MCF 10A (cell line): ENCODE data around the gene EXOC7. TPM values are rescaled to one million over a fixed set of nuclear protein-coding genes. Genes with fewer than 3 reads are reported as not detected.

Experiments used
- BruUV-seq: library from RNA; stranded (reverse); fragments of 400-500 nt; replicated peaks from 2 replicates; lab custom pipeline; 2021; lab: Mats Ljungman, UMichigan
- CTCF ChIA-PET: fragments of 300-600 bp; sonication (Branson Sonifier 250); formaldehyde crosslinking; extraction: SDS; loops from one replicate; lab custom pipeline; 2021; ENCODE audit warnings: antibody characterized with exemption, inconsistent platforms; lab: Yijun Ruan, JAX
- POLR2A ChIA-PET: fragments of 300-600, 350-650 bp; sonication (Branson Sonifier 250); formaldehyde crosslinking; extraction: SDS; loops from one replicate; lab custom pipeline; 2020; ENCODE audit warnings: antibody characterized with exemption, inconsistent platforms; lab: Yijun Ruan, JAX
- DNase-seq: peaks from one replicate; pipeline ENCODE4 v3.0.0-alpha.2; 2018; ENCODE audit not compliant: unreplicated experiment
- H3K27ac Mint-ChIP-seq: one replicate; pipeline ENCODE4 v1.8.0; 2022; ENCODE audit warnings: mild to moderate bottlenecking, low read depth, mixed read lengths; ENCODE audit not compliant: unreplicated experiment
- H3K27me3 Mint-ChIP-seq: one replicate; pipeline ENCODE4 v1.8.0; 2022; ENCODE audit warnings: mixed read lengths; ENCODE audit not compliant: insufficient read depth, unreplicated experiment
- H3K36me3 Mint-ChIP-seq: one replicate; pipeline ENCODE4 v1.8.0; 2022; ENCODE audit warnings: mild to moderate bottlenecking, moderate library complexity, mixed read lengths; ENCODE audit not compliant: insufficient read depth, unreplicated experiment
- H3K4me1 Mint-ChIP-seq: one replicate; pipeline ENCODE4 v1.8.0; 2022; ENCODE audit warnings: mixed read lengths; ENCODE audit not compliant: insufficient read depth, unreplicated experiment
- H3K4me3 Mint-ChIP-seq: one replicate; pipeline ENCODE4 v1.8.0; 2022; ENCODE audit warnings: mild to moderate bottlenecking, moderate library complexity, mixed read lengths; ENCODE audit not compliant: unreplicated experiment
- H3K9me3 Mint-ChIP-seq: one replicate; pipeline ENCODE4 v1.8.0; 2022; ENCODE audit warnings: mixed read lengths; ENCODE audit not compliant: unreplicated experiment
- CTCF ChIP-seq: fragments of 200-600 bp; IDR thresholded peaks from one replicate; pipeline ENCODE4 v1.8.0; 2022; ENCODE audit warnings: antibody characterized with exemption, mild to moderate bottlenecking; ENCODE audit not compliant: unreplicated experiment
- intact Hi-C: fragments of 100-400 bp; cut with micrococcal nuclease; formaldehyde crosslinking; loops from 2 replicates; pipeline ENCODE4 v1.14.1; 2022
- total RNA-seq: library from RNA; stranded (reverse); gene quantifications from 2 replicates; pipeline ENCODE4 v1.2.3, GENCODE V29; 2022

The EXOC7 gene
- total RNA-seq, 1 experiment from 2014 or later: 80.8 TPM

GRCh38 chr17:76082326-76083251, 21.0 kb downstream of the EXOC7 start:
- TSS peak; percentile 11 for BruUV-seq
- intact Hi-C loops: no loop called here
- Mint-ChIP-seq H3K4me1 (no peaks in the 10 kb centered on the region), H3K36me3 (peaks cover 22% of the 10 kb centered on the region), H3K27ac (no peak overlapping the region), H3K9me3 (no peaks in the 10 kb centered on the region), H3K27me3 (peaks cover 21% of the 10 kb centered on the region), H3K4me3 (no peak overlapping the region)
- ChIA-PET CTCF (no interaction called here), POLR2A (no interaction called here)
- TF ChIP-seq CTCF: no peak
- no peak for DNase-seq

- POLR2A ChIA-PET: interaction anchor here (0.6 to 1.1 kb wide), 3 partner anchors 9 to 71 kb away, joined by 3 read pairs; no protein-coding TSS in a partner anchor
- CTCF ChIA-PET: interaction anchor here (0.8 to 1.3 kb wide), 2 partner anchors 67 to 218 kb away, joined by 3 to 4 read pairs; no protein-coding TSS in a partner anchor
- no peak overlapping the region for H3K4me3 Mint-ChIP-seq
Observed at GRCh38 chr17:76081295-76082210, 22.0 kb downstream of the EXOC7 start.

GRCh38 chr17:76080768-76081287, 22.8 kb downstream of the EXOC7 start:
- H3K9me3 Mint-ChIP-seq: no peaks in the 10 kb centered on the region
- H3K4me3 Mint-ChIP-seq: no peak overlapping the region
- intact Hi-C loops: no loop called here
- ChIA-PET CTCF (interaction anchor here (0.6 to 1.3 kb wide), 4 partner anchors 66 to 633 kb away, joined by 3 to 4 read pairs (median 4); no protein-coding TSS in a partner anchor), POLR2A (interaction anchor here (1.1 kb wide), 1 partner anchor 10 kb away, joined by 3 read pairs; no protein-coding TSS in a partner anchor)
- H3K4me1 Mint-ChIP-seq: no peaks in the 10 kb centered on the region
- H3K27me3 Mint-ChIP-seq: peaks cover 39% of the 10 kb centered on the region
- DNase-seq: no peak
- BruUV-seq: no TSS peak
- H3K36me3 Mint-ChIP-seq: peaks cover 21% of the 10 kb centered on the region
- no peak for TF ChIP-seq CTCF
- no peak overlapping the region for H3K27ac Mint-ChIP-seq

More at GRCh38 chr17:76081295-76082210, 22.0 kb downstream of the EXOC7 start:
- TSS peak; percentile 5 for BruUV-seq
- Mint-ChIP-seq H3K36me3 (peaks cover 22% of the 10 kb centered on the region), H3K9me3 (no peaks in the 10 kb centered on the region), H3K27me3 (peaks cover 31% of the 10 kb centered on the region), H3K27ac (no peak overlapping the region), H3K4me1 (no peaks in the 10 kb centered on the region)
- intact Hi-C loops: no loop called here
- no peak for TF ChIP-seq CTCF
- DNase-seq: no peak
